SW480 (cell line): ENCODE results near the gene SKI.
"Not testable (repeated sequence)": the region's sequence is repeated elsewhere in the genome, so short reads cannot be mapped to it uniquely, and the experiment has no call there.

Source experiments
- DNase-seq: peaks from one replicate; pipeline ENCODE4 v3.0.0-alpha.2; 2016; ENCODE audit warnings: low spot score

The SKI gene

GRCh38 chr1:2291577-2291976, 63.5 kb downstream of the SKI start:
- no peak for DNase-seq

GRCh38 chr1:2292725-2293450, 64.8 kb downstream of the SKI start:
- DNase-seq = no peak

- no peak for DNase-seq
Observed at GRCh38 chr1:2294033-2294724, 66.1 kb downstream of the SKI start.

DNA sequence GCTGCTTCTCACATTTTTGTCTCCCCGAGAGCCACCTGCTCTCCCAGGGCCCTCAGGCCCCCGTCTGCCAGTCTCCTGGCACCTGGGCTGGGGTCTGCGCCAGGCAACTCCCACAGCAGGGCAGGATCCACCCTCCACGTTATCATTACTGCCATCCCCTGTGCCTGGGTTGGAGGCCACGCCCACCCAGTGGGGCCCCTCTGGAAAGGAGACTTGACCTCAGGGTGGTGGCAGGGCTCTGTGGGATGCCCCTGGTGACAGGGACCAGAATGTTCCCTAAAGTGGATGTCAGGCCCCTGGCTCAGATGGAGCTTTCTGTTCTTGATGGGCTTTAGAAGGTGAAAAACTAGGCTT, 66.6 kb downstream of the SKI start:
- DNase-seq = no peak

- DNase-seq = no peak
Observed at GRCh38 chr1:2295526-2295925, 67.4 kb downstream of the SKI start.

DNA sequence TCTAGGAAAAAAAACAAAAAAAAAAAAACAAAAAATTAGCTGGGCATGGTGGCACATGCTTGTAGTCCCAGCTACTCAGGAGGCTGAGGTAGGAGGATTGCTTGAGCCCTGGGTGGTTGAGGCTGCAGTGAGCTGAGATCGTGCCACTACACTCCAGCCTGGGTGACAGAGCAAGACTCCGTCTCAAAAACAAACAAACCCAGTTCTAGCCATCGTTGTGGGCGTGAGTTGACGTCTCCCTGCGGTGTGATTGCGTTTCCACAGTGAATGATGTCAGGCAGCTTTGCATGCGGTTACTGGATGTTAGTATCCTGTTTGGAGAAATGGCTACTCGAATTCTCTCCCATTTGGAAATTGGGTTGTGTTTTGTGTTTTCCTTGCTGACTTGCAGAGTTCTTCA, 68.1 kb downstream of the SKI start:
- not testable (repeated sequence) for DNase-seq

DNA sequence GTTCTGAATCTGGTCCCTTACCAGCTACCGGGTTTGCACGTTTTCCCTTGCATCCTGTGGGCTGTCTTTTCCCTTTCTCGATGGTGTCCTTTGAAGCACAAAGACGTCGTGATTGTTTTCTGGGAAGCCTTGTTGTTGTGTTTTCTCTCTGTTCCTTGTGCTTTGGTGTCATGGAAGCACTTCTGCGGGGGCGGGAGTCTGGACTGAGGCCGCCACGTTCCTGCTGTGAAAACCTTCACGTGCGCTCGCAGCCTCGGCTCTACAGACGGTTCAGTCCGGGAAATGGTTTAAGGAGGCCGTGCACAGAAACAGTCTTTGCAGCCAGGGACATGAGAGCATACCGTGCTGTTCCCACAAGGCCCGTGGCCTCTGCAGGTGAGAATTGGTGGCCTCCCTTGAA, 68.5 kb downstream of the SKI start:
- DNase-seq = no peak

DNA sequence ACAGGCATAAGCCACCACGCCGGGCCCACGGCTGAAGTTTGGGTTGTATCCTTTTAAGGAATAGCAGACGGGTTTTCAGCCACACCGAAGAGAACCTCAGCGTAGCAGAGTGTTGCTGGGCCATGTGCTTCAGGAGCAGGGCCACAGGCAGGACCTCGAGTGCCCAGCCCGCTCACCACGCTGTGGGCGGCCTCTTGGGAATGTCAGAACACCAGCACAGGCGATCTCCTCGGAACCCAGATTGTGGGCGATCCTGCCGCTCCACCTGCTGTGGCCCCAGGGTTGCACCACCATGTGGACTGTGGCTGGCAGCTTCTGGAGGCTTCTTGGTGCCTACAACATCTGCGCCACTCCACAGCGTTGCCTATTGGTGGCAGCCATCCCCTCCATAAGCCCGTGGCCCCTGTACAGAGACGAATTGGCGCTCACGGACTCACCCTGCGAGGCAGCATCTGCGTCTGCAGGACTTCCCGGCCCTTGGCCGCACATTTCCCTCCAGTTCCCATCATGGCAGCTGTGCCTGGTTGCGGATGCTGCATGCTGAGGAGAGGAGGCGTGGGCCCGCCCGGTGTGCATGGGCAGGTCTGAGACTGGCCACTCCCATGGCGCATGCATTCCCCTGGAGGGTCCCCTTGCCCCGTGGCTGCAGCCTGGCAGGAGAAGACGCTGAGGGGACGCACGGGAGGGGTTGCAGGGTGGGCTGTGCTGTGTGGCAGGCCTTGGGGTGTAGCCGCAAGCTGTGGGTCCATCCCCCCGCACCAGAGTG, 69.3 kb downstream of the SKI start:
- DNase-seq = no peak

DNA sequence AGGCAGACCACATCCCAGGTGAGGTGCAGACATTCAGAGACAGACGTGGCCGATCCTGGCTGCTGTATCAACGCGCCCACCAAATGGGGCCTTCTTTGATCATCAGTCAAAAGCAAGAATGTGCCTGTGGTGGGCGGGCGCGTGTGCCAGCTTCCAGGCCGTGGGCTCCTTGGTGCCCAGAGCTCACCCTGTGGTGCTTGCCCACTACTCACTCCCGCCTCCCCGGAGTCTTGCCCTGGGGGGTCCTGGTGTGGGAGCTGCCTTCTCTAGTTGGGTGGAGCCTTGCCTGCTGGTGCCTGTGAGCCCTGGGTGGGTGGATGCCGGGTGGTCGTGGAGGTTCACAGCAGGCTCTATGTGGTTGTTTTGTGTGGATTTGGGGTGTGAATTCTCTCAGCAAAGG, 70.6 kb downstream of the SKI start:
- DNase-seq = no peak

DNA sequence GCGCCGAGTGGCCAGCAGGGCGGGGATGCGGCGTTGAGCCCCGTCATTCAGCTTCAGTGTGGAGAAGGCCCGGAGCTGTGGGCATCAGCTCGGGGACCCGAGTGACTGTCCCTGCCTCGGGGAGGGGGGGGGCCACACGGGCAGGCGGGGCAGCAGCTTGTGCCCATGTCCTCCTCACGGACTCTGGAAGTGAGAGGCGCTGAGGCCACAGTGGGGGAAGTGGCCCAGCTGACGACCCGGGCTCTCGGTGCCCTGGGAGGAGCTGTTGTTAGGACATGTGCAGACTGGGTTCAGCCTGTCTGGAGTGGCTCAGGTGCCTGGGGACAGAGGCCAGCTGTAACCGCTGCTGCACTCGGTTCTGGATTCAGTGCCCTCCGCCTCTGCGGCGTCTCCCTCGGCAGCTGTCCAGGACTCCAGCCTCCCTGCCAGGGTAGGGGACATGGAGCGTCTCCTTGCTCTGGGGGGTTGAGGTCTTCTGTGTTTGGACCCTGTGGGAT, 71.1 kb downstream of the SKI start:
- no peak for DNase-seq

GRCh38 chr1:2300004-2300771, 72.1 kb downstream of the SKI start:
- DNase-seq = no peak

DNA sequence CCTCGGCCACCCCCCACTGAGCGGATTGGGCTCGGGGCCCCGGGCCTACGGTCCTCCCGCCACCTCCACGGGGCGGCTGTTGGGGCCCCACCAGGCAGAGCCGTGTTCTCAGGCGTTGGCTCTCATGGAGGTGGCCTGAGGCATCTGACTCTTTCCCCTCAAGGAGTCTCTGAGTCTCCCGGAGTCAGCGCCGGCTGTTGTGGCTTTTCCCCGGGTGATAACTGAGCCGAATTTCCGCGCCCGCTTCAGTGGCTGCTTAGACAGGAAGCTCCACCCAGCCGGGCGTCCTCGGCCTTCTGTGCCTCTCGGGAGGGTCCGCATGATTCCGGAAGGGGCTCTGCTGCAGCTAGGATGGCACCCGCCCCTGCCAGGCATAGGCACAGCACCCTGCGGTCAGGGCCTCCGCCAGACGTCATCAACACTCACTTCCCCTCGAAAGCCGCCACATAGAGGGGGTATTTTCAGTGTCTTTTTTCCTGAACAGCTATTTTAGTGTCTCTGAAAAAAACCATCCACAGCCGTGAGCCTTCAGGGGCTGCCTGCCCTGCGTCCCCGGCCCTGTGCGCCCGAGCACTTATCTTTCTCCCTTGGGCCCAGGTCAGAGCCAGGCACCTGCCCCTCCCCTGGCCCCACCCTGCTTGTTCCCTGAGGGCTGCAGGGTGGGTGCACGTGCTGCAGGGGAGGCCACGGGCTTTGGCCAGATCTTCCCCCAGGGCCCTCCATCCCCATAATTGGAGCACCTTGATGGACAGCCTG, 72.9 kb downstream of the SKI start:
- no peak for DNase-seq

GRCh38 chr1:2301607-2302291, 73.6 kb downstream of the SKI start:
- DNase-seq = no peak

- no peak for DNase-seq
Observed at GRCh38 chr1:2302292-2302925, 74.3 kb downstream of the SKI start.

DNA sequence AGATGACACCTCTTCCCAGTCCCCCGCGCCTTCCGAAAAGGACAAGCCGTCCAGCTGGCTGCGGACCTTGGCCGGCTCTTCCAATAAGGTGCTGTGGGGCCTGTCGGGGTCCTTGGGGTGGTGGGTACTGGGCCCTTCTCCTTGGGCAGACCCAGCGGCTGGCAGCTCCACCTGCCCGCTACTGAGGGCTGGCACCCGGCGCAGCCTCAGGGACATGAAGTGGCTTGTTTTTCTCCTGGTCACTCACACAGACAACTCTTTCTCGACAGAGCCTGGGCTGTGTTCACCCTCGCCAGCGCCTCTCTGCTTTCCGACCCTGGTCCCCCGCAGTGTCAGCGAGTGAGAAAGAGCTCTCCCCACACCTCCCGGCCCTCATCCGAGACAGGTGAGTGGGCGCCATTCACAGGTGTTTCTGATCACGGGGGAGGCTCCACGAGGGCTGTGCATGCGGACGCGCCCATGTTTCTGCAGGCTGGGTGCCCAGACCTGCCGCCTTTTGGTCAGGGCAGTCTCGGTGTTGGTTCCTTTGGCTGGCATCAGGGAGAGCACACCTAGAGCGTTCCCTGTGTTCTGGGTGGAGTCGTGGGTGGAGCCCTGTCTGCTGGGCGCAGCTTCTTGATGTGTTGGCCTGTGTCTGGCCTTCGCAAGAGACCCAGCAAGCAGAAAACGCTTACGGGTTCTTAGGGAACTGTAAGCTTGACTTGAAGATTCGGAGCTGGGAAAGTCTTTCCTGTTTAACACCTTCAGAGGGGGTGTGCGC, 75.1 kb downstream of the SKI start:
- DNase-seq = no peak

DNA sequence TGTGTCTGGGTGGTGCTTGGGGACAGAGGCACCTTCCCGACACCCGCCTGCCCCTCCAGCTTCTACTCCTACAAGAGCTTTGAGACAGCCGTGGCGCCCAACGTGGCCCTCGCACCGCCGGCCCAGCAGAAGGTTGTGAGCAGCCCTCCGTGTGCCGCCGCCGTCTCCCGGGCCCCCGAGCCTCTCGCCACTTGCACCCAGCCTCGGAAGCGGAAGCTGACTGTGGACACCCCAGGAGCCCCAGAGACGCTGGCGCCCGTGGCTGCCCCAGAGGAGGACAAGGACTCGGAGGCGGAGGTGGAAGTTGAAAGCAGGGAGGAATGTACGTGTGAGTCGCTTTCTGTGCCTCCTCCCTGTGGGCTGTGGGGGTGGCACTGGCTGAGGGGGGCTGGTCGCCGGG, 75.7 kb downstream of the SKI start:
- no peak for DNase-seq

DNA sequence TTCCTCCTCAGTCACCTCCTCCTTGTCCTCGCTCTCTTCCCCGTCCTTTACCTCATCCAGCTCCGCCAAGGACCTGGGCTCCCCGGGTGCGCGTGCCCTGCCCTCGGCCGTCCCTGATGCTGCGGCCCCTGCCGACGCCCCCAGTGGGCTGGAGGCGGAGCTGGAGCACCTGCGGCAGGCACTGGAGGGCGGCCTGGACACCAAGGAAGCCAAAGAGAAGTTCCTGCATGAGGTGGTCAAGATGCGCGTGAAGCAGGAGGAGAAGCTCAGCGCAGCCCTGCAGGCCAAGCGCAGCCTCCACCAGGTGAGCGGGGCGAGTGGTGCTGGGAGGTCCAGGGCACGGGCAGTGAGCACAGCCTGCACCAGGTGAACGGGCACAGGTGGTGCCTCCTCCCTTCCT, 76.2 kb downstream of the SKI start:
- DNase-seq = no peak

DNA sequence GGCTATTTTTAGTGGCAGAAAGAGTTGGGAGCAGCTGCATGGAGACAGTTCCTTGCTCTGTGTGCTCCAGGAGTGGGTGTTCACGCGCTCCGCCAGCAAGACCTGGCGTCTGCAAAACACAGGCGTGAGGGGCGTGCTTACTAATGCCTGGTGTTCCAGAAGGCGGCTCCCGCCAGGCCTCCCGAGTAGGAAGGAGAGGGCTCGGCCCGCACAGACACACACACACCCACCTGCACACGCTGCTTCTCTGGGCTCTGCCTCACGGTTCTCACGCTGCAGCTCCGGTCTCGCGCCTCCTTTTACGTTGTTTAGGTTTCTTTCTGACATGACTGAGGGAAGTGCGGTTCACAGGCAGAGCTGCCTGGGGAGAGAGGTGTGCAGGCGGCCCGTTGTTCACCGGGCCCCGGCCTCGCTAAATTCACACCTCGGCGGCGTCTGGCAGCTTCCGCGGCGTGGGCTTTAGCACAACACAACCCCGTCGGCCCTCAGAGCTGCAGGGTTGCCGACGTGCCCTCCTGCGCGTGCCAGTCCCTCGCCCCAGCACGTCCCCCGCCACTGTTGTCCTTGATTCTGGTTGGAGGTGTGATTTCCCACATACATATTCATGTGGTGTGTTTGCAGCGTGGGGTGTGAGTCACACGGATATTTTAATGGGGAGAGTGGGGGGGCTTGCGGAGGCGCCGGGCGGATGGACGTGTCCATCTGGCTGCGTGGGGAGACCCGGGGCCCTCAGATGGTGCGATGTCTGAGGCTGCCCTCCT, 77.0 kb downstream of the SKI start:
- no peak for DNase-seq
